WTC11 (cell line): ENCODE data around the gene LAMA3. TPM values are rescaled to one million over a fixed set of nuclear protein-coding genes. Genes with fewer than 3 reads are reported as not detected.

Experiments used
- ATAC-seq: fragments of 200-7000 bp; cut with Tn5 transposase; 2 replicates; pipeline ENCODE4 v1.10.0; 2021; ENCODE audit warnings: mild to moderate bottlenecking, moderate library complexity
- CTCF ChIA-PET: fragments of 300-600 bp; sonication (Branson Sonifier 250); formaldehyde crosslinking; loops from one replicate; lab custom pipeline; 2021; ENCODE audit warnings: antibody characterized with exemption; lab: Charles Lee
- POLR2A ChIA-PET: fragments of 350-600 bp; sonication (Branson Sonifier 250); formaldehyde crosslinking; loops from one replicate; lab custom pipeline; 2021; ENCODE audit warnings: antibody characterized with exemption; lab: Charles Lee
- DNase-seq: peaks from one replicate; pipeline ENCODE4 v3.0.0; 2021; ENCODE audit warnings: low spot score
- H3K27ac Mint-ChIP-seq: 2 replicates; pipeline ENCODE4 v1.8.0; 2021; ENCODE audit warnings: mixed read lengths
- H3K27me3 Mint-ChIP-seq: 2 replicates; pipeline ENCODE4 v1.8.0; 2021; ENCODE audit warnings: low read depth, mild to moderate bottlenecking, moderate library complexity, mixed read lengths
- H3K36me3 Mint-ChIP-seq: 2 replicates; pipeline ENCODE4 v1.8.0; 2021; ENCODE audit warnings: mixed read lengths
- H3K4me1 Mint-ChIP-seq: 2 replicates; pipeline ENCODE4 v1.8.0; 2022; ENCODE audit warnings: mixed read lengths
- H3K4me3 Mint-ChIP-seq: 2 replicates; pipeline ENCODE4 v1.8.0; 2021; ENCODE audit warnings: mild to moderate bottlenecking, moderate library complexity, mixed read lengths
- H3K9me3 Mint-ChIP-seq: 2 replicates; pipeline ENCODE4 v1.8.0; 2021; ENCODE audit warnings: mixed read lengths
- AR ChIP-seq: fragments of 250-450 bp; sonication (Bioruptor Pico); IDR thresholded peaks from 2 replicates; pipeline ENCODE4 v1.9.0; 2021; ENCODE audit warnings: mild to moderate bottlenecking
- ATF2 ChIP-seq: sonication (generic); formaldehyde crosslinking; IDR thresholded peaks from 2 replicates; pipeline ENCODE4 v1.8.1; 2022; ENCODE audit warnings: low read depth, missing genetic modification reagents, borderline replicate concordance
- ATF3 ChIP-seq: sonication (generic); formaldehyde crosslinking; conservative IDR thresholded peaks from 2 replicates; pipeline ENCODE4 v1.8.1; 2022; ENCODE audit warnings: mild to moderate bottlenecking, missing genetic modification reagents
- CREB1 ChIP-seq: sonication (generic); formaldehyde crosslinking; IDR thresholded peaks from 2 replicates; pipeline ENCODE4 v1.8.0; 2023; ENCODE audit warnings: mild to moderate bottlenecking, missing genetic modification reagents
- FOXK1 ChIP-seq: sonication (generic); formaldehyde crosslinking; IDR thresholded peaks from 2 replicates; pipeline ENCODE4 v1.8.0; 2022; ENCODE audit warnings: mild to moderate bottlenecking, moderate library complexity, missing genetic modification reagents
- GTF2I ChIP-seq: fragments of 250-450 bp; sonication (Bioruptor Pico); conservative IDR thresholded peaks from 2 replicates; pipeline ENCODE4 v1.4.0; 2021; ENCODE audit warnings: mild to moderate bottlenecking
- IRF1 ChIP-seq: sonication (generic); formaldehyde crosslinking; IDR thresholded peaks from 2 replicates; pipeline ENCODE4 v1.8.0; 2023; ENCODE audit warnings: missing genetic modification reagents
- IRF2 ChIP-seq: sonication (generic); formaldehyde crosslinking; IDR thresholded peaks from 2 replicates; pipeline ENCODE4 v1.8.0; 2022; ENCODE audit warnings: low read depth, missing genetic modification reagents, borderline replicate concordance
- JAZF1 ChIP-seq: fragments of 250-450 bp; sonication (Bioruptor Pico); IDR thresholded peaks from 2 replicates; pipeline ENCODE4 v1.9.0; 2021; ENCODE audit warnings: moderate library complexity, mild to moderate bottlenecking, inconsistent platforms
- JUN ChIP-seq: sonication (generic); formaldehyde crosslinking; IDR thresholded peaks from 2 replicates; pipeline ENCODE4 v1.8.0; 2023; ENCODE audit warnings: mild to moderate bottlenecking, missing genetic modification reagents
- MAX ChIP-seq: sonication (generic); formaldehyde crosslinking; IDR thresholded peaks from 2 replicates; pipeline ENCODE4 v1.8.0; 2022; ENCODE audit warnings: mild to moderate bottlenecking, missing genetic modification reagents
- MLX ChIP-seq: sonication (generic); formaldehyde crosslinking; IDR thresholded peaks from 2 replicates; pipeline ENCODE4 v1.8.1; 2023; ENCODE audit warnings: mild to moderate bottlenecking, missing genetic modification reagents, moderate library complexity
- MYBL2 ChIP-seq: sonication (generic); formaldehyde crosslinking; IDR thresholded peaks from 2 replicates; pipeline ENCODE4 v1.8.1; 2023; ENCODE audit warnings: mild to moderate bottlenecking, moderate library complexity, missing genetic modification reagents
- NFYB ChIP-seq: sonication (generic); formaldehyde crosslinking; conservative IDR thresholded peaks from 2 replicates; pipeline ENCODE4 v1.8.0; 2022; ENCODE audit warnings: low read depth, missing genetic modification reagents
- PRDM15 ChIP-seq: sonication (generic); formaldehyde crosslinking; IDR thresholded peaks from 2 replicates; pipeline ENCODE4 v1.8.0; 2022; ENCODE audit warnings: missing genetic modification reagents
- SP1 ChIP-seq: sonication (generic); formaldehyde crosslinking; conservative IDR thresholded peaks from 2 replicates; pipeline ENCODE4 v1.8.1; 2022; ENCODE audit warnings: missing genetic modification reagents
- TEAD1 ChIP-seq: sonication (generic); formaldehyde crosslinking; IDR thresholded peaks from 2 replicates; pipeline ENCODE4 v1.8.0; 2022; ENCODE audit warnings: mild to moderate bottlenecking, missing genetic modification reagents
- ZBTB43 ChIP-seq: sonication (generic); formaldehyde crosslinking; IDR thresholded peaks from 2 replicates; pipeline ENCODE4 v1.8.1; 2023; ENCODE audit warnings: mild to moderate bottlenecking, missing genetic modification reagents
- ZNF219 ChIP-seq: sonication (generic); formaldehyde crosslinking; IDR thresholded peaks from 2 replicates; pipeline ENCODE4 v1.8.0; 2023; ENCODE audit warnings: missing genetic modification reagents, mild to moderate bottlenecking, borderline replicate concordance
- ZNF425 ChIP-seq: fragments of 250-450 bp; sonication (Bioruptor Pico); conservative IDR thresholded peaks from 2 replicates; pipeline ENCODE4 v1.9.0; 2021; ENCODE audit warnings: mild to moderate bottlenecking
- total RNA-seq: library from RNA; stranded (reverse); gene quantifications from 3 replicates; pipeline ENCODE4 v1.2.3, GENCODE V29; 2021

LAMA3 gene
- total RNA-seq, 1 experiment from 2014 or later: 0.83 TPM

- no peaks in the 10 kb centered on the region for H3K9me3 Mint-ChIP-seq
- CTCF ChIA-PET: interaction anchor here (0.5 kb wide), 1 partner anchor 814 kb away, joined by 4 read pairs; no protein-coding TSS in a partner anchor
These were observed 48.9 kb downstream of the LAMA3 start for GRCh38 chr18:23738151-23738550.

GRCh38 chr18:23738575-23738974, 49.3 kb downstream of the LAMA3 start:
- no peak for ATAC-seq
- CTCF ChIA-PET: no interaction called here
- POLR2A ChIA-PET: no interaction called here
- Mint-ChIP-seq H3K36me3 (no peaks in the 10 kb centered on the region), H3K4me1 (peaks cover 16% of the 10 kb centered on the region), H3K4me3 (no peak overlapping the region), H3K27me3 (peaks cover 2% of the 10 kb centered on the region; the same call in 1 of the 2 replicates), H3K9me3 (no peaks in the 10 kb centered on the region), H3K27ac (no peak overlapping the region)
- DNase-seq: no peak
- TF ChIP-seq SP1 (CRISPR knock-in tag): no peak
- no peak for TF ChIP-seq CREB1
- no peak for TF ChIP-seq MLX (CRISPR knock-in tag)
- TF ChIP-seq TEAD1 (CRISPR knock-in tag): no peak
- TF ChIP-seq JAZF1 (CRISPR knock-in tag): no peak
- no peak for TF ChIP-seq MYBL2 (CRISPR knock-in tag)
- TF ChIP-seq ZNF219 (CRISPR knock-in tag): no peak
- no peak for TF ChIP-seq PRDM15
- no peak for TF ChIP-seq GTF2I (CRISPR knock-in tag)
- TF ChIP-seq ZNF425 (CRISPR knock-in tag): no peak
- TF ChIP-seq IRF2: no peak
- TF ChIP-seq FOXK1 (CRISPR knock-in tag): no peak
- no peak for TF ChIP-seq AR (CRISPR knock-in tag)
- no peak for TF ChIP-seq IRF1 (CRISPR knock-in tag)
- no peak for TF ChIP-seq ATF3 (CRISPR knock-in tag)

More at GRCh38 chr18:23738151-23738550, 48.9 kb downstream of the LAMA3 start:
- Mint-ChIP-seq H3K4me1 (peaks cover 16% of the 10 kb centered on the region), H3K4me3 (no peak overlapping the region), H3K27me3 (peaks cover 2% of the 10 kb centered on the region; the same call in 1 of the 2 replicates), H3K36me3 (no peaks in the 10 kb centered on the region), H3K27ac (no peak overlapping the region)
- ATAC-seq: no peak; the same call in 1 of the 2 replicates
- POLR2A ChIA-PET: no interaction called here
- no peak for DNase-seq
- TF ChIP-seq ATF2 (CRISPR knock-in tag) (no peak), JUN (CRISPR knock-in tag) (no peak), MAX (no peak), NFYB (no peak), ZBTB43 (CRISPR knock-in tag) (no peak)
